Measurements from ENCODE around the gene SS18. TPM values are rescaled to one million over a fixed set of nuclear protein-coding genes. Genes with fewer than 3 reads are reported as not detected.
A peak's percentile ranks its signal among the peaks of the same experiment; 100 is the strongest.
"Not testable (repeated sequence)": the region's sequence is repeated elsewhere in the genome, so short reads cannot be mapped to it uniquely, and the experiment has no call there.

The SS18 gene, protein sequence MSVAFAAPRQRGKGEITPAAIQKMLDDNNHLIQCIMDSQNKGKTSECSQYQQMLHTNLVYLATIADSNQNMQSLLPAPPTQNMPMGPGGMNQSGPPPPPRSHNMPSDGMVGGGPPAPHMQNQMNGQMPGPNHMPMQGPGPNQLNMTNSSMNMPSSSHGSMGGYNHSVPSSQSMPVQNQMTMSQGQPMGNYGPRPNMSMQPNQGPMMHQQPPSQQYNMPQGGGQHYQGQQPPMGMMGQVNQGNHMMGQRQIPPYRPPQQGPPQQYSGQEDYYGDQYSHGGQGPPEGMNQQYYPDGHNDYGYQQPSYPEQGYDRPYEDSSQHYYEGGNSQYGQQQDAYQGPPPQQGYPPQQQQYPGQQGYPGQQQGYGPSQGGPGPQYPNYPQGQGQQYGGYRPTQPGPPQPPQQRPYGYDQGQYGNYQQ
- 100 to 1,000 TPM; 125 to 188 (median 151) TPM for total RNA-seq

DNA sequence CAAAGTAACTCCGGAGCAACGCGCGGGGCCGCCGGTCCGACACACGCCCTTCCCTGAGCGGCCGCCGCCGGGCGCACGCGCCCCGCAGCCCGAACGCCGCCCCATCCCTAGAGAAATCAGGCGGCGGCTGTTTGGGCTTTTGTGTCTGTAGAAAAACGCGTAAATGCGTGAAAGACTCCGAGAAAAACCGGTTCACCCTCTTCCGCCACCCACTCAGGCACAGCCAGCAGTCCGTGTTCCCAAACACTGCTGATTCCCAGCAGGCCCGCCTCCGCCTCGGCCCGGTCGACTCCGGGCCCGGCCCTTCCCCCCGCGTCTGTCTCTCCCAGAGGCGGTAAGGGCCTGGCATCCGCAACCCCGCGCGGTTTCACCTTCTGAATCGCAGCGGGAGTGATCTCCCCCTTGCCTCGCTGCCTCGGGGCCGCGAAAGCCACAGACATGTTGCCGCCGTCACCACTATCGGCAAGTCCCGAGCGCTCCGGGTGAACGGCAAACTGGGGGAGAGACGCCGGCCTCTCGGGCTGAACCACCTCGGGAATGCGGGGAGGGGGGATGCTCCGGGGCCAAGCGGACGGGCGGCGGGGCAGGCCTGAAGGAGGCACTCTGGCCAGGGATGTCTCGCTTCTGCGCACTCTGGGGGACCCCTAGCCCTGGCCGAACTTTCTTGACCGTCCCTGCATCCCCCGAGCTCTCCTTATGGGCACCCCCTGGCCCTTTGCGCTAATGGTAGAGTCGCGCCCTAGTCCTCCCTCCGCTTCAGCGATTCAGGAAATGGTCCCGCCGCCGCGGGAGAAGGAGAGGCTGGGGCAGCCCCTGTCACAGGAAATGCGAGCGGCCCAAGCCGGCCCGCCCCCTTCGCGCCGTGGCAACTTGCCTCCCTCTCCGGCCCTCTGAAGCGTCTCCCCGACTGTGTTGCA, at the start of gene SS18:
Gene SS18, minus strand, starts transcription at position 484 of the 917 bp plus-strand sequence. Its CDS starts 44 bp downstream, at position 440.
- no peaks in the 10 kb centered on the region for H3K9me3 ChIP-seq
- peak within 1 kb of the TSS; percentile 92 to 95 (median 95) for H3K27ac ChIP-seq
- peaks cover 0 to 7% of the 10 kb centered on the region in 2 donors for H3K36me3 ChIP-seq
- TF ChIP-seq POLR2A (IDR thresholded peaks at IDR 0.05): peak in 1 of 2 donors; percentile 65
- TF ChIP-seq, protein P1, sequence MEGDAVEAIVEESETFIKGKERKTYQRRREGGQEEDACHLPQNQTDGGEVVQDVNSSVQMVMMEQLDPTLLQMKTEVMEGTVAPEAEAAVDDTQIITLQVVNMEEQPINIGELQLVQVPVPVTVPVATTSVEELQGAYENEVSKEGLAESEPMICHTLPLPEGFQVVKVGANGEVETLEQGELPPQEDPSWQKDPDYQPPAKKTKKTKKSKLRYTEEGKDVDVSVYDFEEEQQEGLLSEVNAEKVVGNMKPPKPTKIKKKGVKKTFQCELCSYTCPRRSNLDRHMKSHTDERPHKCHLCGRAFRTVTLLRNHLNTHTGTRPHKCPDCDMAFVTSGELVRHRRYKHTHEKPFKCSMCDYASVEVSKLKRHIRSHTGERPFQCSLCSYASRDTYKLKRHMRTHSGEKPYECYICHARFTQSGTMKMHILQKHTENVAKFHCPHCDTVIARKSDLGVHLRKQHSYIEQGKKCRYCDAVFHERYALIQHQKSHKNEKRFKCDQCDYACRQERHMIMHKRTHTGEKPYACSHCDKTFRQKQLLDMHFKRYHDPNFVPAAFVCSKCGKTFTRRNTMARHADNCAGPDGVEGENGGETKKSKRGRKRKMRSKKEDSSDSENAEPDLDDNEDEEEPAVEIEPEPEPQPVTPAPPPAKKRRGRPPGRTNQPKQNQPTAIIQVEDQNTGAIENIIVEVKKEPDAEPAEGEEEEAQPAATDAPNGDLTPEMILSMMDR (IDR thresholded peaks at IDR 0.05): peak in 2 of 6 experiments; percentile 16 to 24
- no peaks in the 10 kb centered on the region for H3K27me3 ChIP-seq
- peaks cover 14 to 15% of the 10 kb centered on the region in 2 donors for H3K4me1 ChIP-seq
- H3K4me3 ChIP-seq (replicated peaks in 1 of 3): peak within 1 kb of the TSS; percentile 68 to 95 (median 94)
- intact Hi-C loops (cut with DNase I): loop anchor here (10.0 kb wide), 1 partner anchor 134 kb away; the partner anchor contains the start of gene TAF4B
- DNase-seq: peak; percentile 94 to 97
- 0% methylated on average over 17 to 50 of the region's 89 CpGs for WGBS, 2 donors

DNA sequence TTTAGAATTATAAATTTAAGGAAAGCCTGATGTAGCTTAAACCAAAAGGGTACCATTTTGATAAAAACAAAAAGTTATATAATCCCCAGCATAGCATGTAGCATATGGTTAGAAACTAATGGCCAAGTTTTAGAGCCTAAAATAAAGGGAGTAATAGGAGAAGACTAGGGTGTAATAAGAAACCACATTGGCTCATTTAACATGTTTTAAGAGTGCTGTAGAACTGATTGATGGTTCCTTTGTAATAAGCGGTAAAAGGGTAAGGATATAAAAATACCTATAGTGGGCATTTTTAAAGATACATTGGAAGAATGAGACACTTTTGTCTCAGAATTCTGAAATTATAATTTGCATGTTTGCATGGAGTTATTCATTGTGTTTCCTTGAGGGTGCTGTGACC, 45.1 kb upstream of the SS18 start:
- no peaks in the 10 kb centered on the region for H3K36me3 ChIP-seq
- H3K9me3 ChIP-seq: no peaks in the 10 kb centered on the region
- intact Hi-C loops (cut with DNase I): no loop called here
- DNase-seq: no peak
- TF ChIP-seq, protein P1 (IDR thresholded peaks at IDR 0.05): no peak
- H3K27ac ChIP-seq: no peak overlapping the region
- 88% methylated on average over 1 of the region's 1 CpG for WGBS, 2 donors
- no peak overlapping the region for H3K4me3 ChIP-seq (replicated peaks in 1 of 3)
- no peaks in the 10 kb centered on the region for H3K4me1 ChIP-seq
- H3K27me3 ChIP-seq: no peaks in the 10 kb centered on the region

DNA sequence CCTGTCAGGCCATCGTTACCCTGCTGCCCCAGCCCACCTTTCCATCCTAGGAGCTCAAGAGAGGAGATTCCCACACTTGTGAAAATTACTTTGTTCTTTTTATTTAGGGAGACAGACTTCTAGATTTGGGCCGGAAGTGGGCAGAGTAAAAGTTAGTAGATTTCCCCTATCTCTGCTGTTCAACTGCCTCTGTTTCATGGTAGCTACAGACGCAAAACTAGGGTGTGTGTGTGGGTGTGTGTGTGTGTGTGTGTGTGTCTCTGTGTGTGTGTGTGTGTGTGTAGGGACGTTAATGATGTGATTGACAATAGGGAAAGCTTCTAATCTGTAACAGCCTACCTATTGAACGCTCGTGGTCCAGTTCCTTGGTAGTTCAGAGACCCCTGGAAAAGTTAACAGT, 43.7 kb upstream of the SS18 start:
- intact Hi-C loops (cut with DNase I): no loop called here
- WGBS, 2 donors: 89 to 91% methylated on average over 6 of the region's 6 CpGs

DNA sequence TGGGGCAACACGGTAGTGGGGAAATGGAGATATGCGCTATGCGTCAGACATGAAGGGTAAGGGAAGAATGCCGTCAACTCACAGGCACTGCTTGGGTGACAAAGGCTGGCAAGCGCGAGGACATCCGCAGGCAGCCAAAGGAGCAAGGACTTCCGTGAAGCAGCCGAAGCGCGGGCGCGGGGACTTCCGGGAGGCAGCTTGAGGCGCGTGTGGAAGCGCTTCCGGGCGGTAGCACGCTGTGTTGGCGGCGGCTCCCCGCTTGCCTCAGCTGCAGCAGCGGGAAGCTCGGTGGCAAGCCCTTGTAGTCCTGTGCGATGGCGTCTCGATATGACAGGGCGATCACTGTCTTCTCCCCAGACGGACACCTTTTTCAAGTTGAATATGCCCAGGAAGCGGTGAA, 43.2 kb upstream of the SS18 start, which contains the start of gene PSMA8:
Gene PSMA8, plus strand, starts transcription at position 218 of the 400 bp plus-strand sequence. Its CDS starts 97 bp downstream, at position 315.
- Histone ChIP-seq H3K9me3 (no peaks in the 10 kb centered on the region), H3K4me3 (replicated peaks in 1 of 3) (no peak within 1 kb of the TSS), H3K4me1 (no peaks in the 10 kb centered on the region), H3K27me3 (no peaks in the 10 kb centered on the region), H3K36me3 (no peaks in the 10 kb centered on the region), H3K27ac (no peak within 1 kb of the TSS)
- TF ChIP-seq POLR2A (IDR thresholded peaks at IDR 0.05): no peak
- TF ChIP-seq, protein P1 (IDR thresholded peaks at IDR 0.05): no peak
- WGBS, 2 donors: 70 to 71% methylated on average over 31 of the region's 31 CpGs
- intact Hi-C loops (cut with DNase I): no loop called here
- peak in 1 of 2 donors; percentile 12 for DNase-seq

More for the DNA sequence above, 43.7 kb upstream of the SS18 start:
- Histone ChIP-seq H3K27me3 (no peaks in the 10 kb centered on the region), H3K27ac (no peak overlapping the region), H3K4me1 (no peaks in the 10 kb centered on the region), H3K4me3 (replicated peaks in 1 of 3) (no peak overlapping the region), H3K36me3 (no peaks in the 10 kb centered on the region), H3K9me3 (no peaks in the 10 kb centered on the region)
- no peak for DNase-seq
- TF ChIP-seq, protein P1 (IDR thresholded peaks at IDR 0.05): no peak

DNA sequence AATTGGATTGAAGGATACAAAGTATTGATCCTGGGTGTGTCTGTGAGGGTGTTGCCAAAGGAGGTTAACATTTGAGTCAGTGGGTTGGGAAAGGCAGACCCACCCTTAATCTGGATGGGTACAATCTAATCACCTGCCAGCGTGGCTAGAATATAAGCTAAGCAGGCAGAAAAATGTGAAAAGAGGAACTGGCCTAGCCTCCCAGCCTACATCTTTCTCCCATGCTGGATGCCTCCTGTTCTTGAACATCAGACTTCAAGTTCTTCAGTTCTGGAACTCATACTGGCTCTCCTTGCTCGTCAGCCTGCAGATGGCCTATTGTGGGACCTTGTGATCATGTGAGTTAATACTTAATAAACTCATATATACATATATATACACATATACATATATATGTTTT, 37.8 kb upstream of the SS18 start:
- DNase-seq; H3K27ac ChIP-seq; H3K27me3 ChIP-seq; intact Hi-C loops (cut with DNase I); H3K9me3 ChIP-seq; H3K4me3 ChIP-seq (replicated peaks in 1 of 3); H3K4me1 ChIP-seq; H3K36me3 ChIP-seq: not testable (repeated sequence)
- 82 to 86% methylated on average over 2 of the region's 2 CpGs for WGBS, 2 donors
